Islet of Langerhans (tissue), 1 donor: Measurements from ENCODE around the gene RAPGEF5.
A peak's percentile ranks its signal among the peaks of the same experiment; 100 is the strongest.

Experiments
- FAIRE-seq: peaks from one replicate; lab custom pipeline; 2011; peaks lifted over from hg19 to GRCh38; lab: Jason Lieb, UNC

The RAPGEF5 gene

GRCh38 chr7:22346383-22347107 is 10.4 kb downstream of the RAPGEF5 start:
- FAIRE-seq = peak; percentile 80

- FAIRE-seq = no peak
Measured at GRCh38 chr7:22344655-22345054, 12.3 kb downstream of the RAPGEF5 start.

DNA sequence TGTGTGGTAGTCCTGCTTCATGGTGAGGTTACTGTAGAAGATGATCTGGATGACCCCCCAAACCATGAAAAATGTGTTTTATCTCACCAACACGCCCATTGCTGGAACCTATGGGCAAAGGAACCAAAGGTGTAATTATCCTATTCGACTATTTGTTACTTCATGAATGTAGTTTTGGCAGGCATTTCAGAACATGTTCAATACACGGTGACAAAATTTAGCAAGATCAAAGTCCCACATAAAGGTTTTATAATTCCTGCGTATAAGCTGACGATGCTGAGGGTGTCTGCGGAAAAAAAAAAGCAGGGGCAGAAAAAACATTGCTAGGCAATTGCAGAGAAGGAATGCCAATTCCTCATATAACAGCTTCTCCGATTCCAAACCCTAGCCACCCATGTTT is 13.3 kb downstream of the RAPGEF5 start:
- FAIRE-seq = no peak

DNA sequence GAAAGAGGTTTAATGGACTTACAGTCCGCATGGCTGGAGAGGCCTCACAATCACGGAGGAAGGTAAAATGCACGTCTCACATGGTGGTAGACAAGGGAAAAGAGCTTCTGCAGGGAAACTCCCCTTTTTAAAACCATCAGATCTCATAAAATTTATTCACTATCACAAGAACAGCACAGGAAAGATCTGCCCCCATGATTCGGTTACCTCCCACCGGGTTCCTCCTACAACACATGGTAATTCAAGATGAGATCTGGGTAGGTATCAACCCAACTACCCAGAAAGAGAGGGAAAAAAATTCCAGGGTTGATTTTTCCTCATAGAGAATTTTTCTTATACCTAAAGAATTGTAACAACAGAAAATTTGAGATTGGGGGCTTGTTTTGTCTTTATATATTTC is 13.9 kb downstream of the RAPGEF5 start:
- FAIRE-seq = no peak

DNA sequence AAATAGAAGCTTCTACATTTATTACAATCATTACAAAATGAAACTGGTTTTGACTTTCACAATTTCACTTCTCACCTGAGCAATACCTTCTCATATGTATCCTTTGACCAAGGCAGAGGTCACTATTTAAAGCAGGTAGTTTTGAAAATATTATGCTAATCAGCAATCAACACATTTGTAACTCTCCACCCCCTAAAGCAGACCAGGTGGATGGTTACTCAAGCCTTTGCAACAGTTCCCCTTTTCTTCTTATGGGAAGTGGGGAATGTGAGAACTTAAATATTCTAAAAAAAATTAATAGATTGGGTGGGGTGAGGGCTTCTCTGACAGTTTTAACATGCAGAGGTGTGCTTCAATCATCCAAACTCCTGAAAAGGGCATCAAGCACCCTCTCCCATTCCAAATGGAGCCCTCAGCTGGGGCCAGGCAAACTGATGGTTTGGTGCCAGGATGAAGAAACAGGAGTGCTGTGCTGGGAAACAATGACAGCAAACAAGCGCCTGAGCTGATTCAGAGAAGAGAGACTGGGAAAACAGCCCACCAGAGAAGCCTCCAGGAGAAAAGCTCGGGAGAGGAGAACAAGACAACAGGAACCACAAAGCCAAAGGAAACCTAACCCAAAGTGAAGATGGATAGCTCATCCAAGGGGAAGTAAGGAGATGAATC is 17.1 kb downstream of the RAPGEF5 start:
- FAIRE-seq = no peak

- FAIRE-seq = no peak
Measured at GRCh38 chr7:22338877-22339276, 18.1 kb downstream of the RAPGEF5 start.

DNA sequence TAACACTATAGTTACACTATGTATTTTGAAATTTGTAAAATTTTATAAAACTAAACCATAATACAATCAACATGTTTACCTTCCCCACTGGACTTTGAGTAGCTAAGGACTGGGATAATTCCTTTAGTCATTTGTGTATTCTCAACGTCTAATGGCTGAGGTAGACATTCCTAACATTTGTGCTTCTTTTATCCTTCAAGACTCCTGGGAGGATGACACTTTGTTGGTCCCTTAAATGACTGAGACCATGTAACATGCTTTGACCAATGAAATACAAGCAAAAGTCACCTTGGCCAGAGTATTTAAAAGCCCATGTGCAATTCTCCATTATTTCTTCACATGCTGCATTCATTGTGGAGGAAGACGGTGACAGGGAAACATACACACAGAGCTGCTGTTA is 18.5 kb downstream of the RAPGEF5 start:
- no peak for FAIRE-seq

GRCh38 chr7:22333680-22334141 is 23.2 kb downstream of the RAPGEF5 start:
- no peak for FAIRE-seq

GRCh38 chr7:22332461-22332870 is 24.5 kb downstream of the RAPGEF5 start:
- no peak for FAIRE-seq

- no peak for FAIRE-seq
Measured at GRCh38 chr7:22331704-22332103, 25.2 kb downstream of the RAPGEF5 start.

GRCh38 chr7:22330903-22331302 is 26.1 kb downstream of the RAPGEF5 start:
- FAIRE-seq = no peak

- no peak for FAIRE-seq
Measured at GRCh38 chr7:22329816-22330524, 27.0 kb downstream of the RAPGEF5 start.

GRCh38 chr7:22326181-22326580 is 30.8 kb downstream of the RAPGEF5 start:
- no peak for FAIRE-seq

- FAIRE-seq = no peak
Measured at GRCh38 chr7:22325671-22326070, 31.3 kb downstream of the RAPGEF5 start.

GRCh38 chr7:22323714-22324113 is 33.2 kb downstream of the RAPGEF5 start:
- FAIRE-seq = no peak

- no peak for FAIRE-seq
Measured at GRCh38 chr7:22320416-22320815, 36.5 kb downstream of the RAPGEF5 start.

GRCh38 chr7:22319424-22320403 is 37.2 kb downstream of the RAPGEF5 start:
- peak; percentile 33 for FAIRE-seq

GRCh38 chr7:22318376-22318775 is 38.6 kb downstream of the RAPGEF5 start:
- no peak for FAIRE-seq

DNA sequence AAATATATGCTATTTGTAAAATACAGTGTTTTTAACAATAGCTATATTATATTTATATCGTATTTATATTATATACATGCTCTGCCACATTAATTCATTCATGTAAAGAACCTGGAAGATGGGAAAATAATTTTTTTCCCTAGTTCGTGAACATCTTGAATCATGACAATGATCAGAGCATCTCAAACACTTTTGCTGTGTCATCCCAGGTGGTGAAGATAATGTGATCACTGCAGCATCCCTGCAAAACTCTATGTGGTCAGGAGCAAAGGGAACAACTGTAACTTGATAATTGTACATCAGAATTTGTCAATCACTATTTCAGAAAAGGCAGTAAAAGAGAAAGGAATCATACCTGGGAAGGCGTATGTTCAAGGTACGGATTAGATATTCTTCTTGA is 39.3 kb downstream of the RAPGEF5 start:
- FAIRE-seq = no peak

GRCh38 chr7:22316914-22317313 is 40.0 kb downstream of the RAPGEF5 start:
- FAIRE-seq = no peak

- FAIRE-seq = no peak
Measured at GRCh38 chr7:22307816-22308215, 49.1 kb downstream of the RAPGEF5 start.

DNA sequence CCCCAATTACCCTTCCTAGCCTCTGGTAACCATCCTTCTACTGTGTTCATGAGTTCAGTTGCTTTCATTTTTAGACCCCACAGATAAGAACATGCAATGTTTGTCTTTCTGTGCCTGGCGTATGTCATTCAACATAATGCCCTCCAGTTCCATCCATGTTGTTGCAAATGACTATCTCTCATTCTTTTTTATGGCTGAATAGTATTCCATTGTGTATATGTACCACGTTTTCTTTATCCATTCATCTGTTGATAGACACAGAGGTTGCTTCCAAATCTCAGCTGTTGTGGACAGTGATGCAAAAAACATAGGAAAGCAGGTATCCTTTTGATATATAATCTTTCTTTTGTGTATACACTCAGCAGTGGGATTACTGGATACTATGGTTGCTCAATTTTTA is 51.2 kb downstream of the RAPGEF5 start:
- no peak for FAIRE-seq
